Smooth muscle cell (in vitro differentiated cells): ENCODE data around the gene ZMIZ2. TPM values are rescaled to one million over a fixed set of nuclear protein-coding genes. Genes with fewer than 3 reads are reported as not detected.

Experiments used
- DNase-seq: peaks from one replicate; lab custom pipeline; 2025; ENCODE audit not compliant: unreplicated experiment; lab: John Stamatoyannopoulos, UW
- H2AFZ ChIP-seq: fragments of 200-600 bp; sonication (generic); 2 replicates; pipeline ENCODE4 v1.6.0; 2016; ENCODE audit warnings: antibody characterized with exemption, low read depth, mild to moderate bottlenecking
- H3F3A ChIP-seq: fragments of 200-600 bp; sonication (generic); 2 replicates; pipeline ENCODE4 v1.6.0; 2017; ENCODE audit warnings: antibody characterized with exemption, low read depth
- H3K27ac ChIP-seq: fragments of 200-600 bp; sonication (generic); 2 replicates; pipeline ENCODE4 v1.5.1; 2016; ENCODE audit warnings: low read depth, mild to moderate bottlenecking
- H3K27me3 ChIP-seq: fragments of 200-600 bp; sonication (generic); 2 replicates; pipeline ENCODE4 v1.6.1; 2016; ENCODE audit warnings: low read depth, mild to moderate bottlenecking
- H3K36me3 ChIP-seq: fragments of 200-600 bp; sonication (generic); 2 replicates; pipeline ENCODE4 v1.5.1; 2016; ENCODE audit warnings: low read depth
- H3K4me1 ChIP-seq: fragments of 200-600 bp; sonication (generic); 2 replicates; pipeline ENCODE4 v1.5.1; 2016; ENCODE audit warnings: low read depth
- H3K4me2 ChIP-seq: fragments of 200-600 bp; sonication (generic); 2 replicates; pipeline ENCODE4 v1.6.0; 2016; ENCODE audit warnings: mild to moderate bottlenecking
- H3K4me3 ChIP-seq: fragments of 200-600 bp; sonication (generic); 2 replicates; pipeline ENCODE4 v1.5.1; 2016; ENCODE audit warnings: mild to moderate bottlenecking
- H3K79me2 ChIP-seq: fragments of 200-600 bp; sonication (generic); 2 replicates; pipeline ENCODE4 v1.6.0; 2016; ENCODE audit warnings: low read depth, mild to moderate bottlenecking
- H3K9ac ChIP-seq: fragments of 200-600 bp; sonication (generic); 2 replicates; pipeline ENCODE4 v1.6.0; 2016; ENCODE audit warnings: low read depth
- H3K9me3 ChIP-seq: fragments of 200-600 bp; sonication (generic); replicated peaks from 2 replicates; pipeline ENCODE4 v1.5.1; 2016; ENCODE audit warnings: low read depth
- H4K20me1 ChIP-seq: fragments of 200-600 bp; sonication (generic); 2 replicates; pipeline ENCODE4 v1.6.0; 2016; ENCODE audit warnings: low read depth
- CTCF ChIP-seq: fragments of 200-600 bp; sonication (generic); IDR thresholded peaks from 2 replicates; pipeline ENCODE4 v1.5.1; 2017; ENCODE audit warnings: borderline replicate concordance, mild to moderate bottlenecking, antibody characterized with exemption; ENCODE audit not compliant: insufficient read depth, poor library complexity, severe bottlenecking
- WGBS: methylation state at CpG from one replicate; pipeline ENCODE4 v1.1.7; 2016; ENCODE audit warnings: low lambda C conversion rate; 5-methylcytosine and 5-hydroxymethylcytosine counted together
- polyA plus RNA-seq: library from polyadenylated mRNA; unstranded; fragments of >200 nt; fragmentation: Nextera tagmentation; extraction: Ambion mirVana; gene quantifications from 2 replicates; pipeline ENCODE4 v1.2.1, GENCODE V29; 2016
- total RNA-seq: library from RNA; depleted of rRNA; stranded (reverse); fragments of >200 nt; gene quantifications from 2 replicates; pipeline ENCODE4 v1.2.3, GENCODE V29; 2014

Gene ZMIZ2
- total and polyA plus RNA-seq, 2 experiments from 2014 or later, result 8.8 to 17.2 TPM

- Histone ChIP-seq H3F3A (no peaks in the 10 kb centered on the region), H3K79me2 (no peaks in the 10 kb centered on the region), H3K4me2 (no peak overlapping the region), H2AFZ (no peak overlapping the region), H3K4me1 (no peaks in the 10 kb centered on the region), H3K9me3 (no peaks in the 10 kb centered on the region), H3K27ac (no peak overlapping the region), H3K27me3 (no peaks in the 10 kb centered on the region), H3K4me3 (no peak overlapping the region), H3K9ac (no peak overlapping the region), H3K36me3 (peaks cover 5% of the 10 kb centered on the region), H4K20me1 (no peaks in the 10 kb centered on the region)
- WGBS, result 96% methylated on average over 1 of the region's 1 CpG
- DNase-seq, result no peak
- TF ChIP-seq CTCF, result no peak
Observed at GRCh38 chr7:44703921-44704320, 44.7 kb upstream of the ZMIZ2 start.

GRCh38 chr7:44705434-44705833 is 43.2 kb upstream of the ZMIZ2 start:
- H3K27ac ChIP-seq, result no peak overlapping the region
- no peaks in the 10 kb centered on the region for H3K79me2 ChIP-seq
- no peaks in the 10 kb centered on the region for H3K36me3 ChIP-seq
- no peak for DNase-seq
- H3K4me2 ChIP-seq, result no peak overlapping the region
- no peak overlapping the region for H3K9ac ChIP-seq
- no peak for TF ChIP-seq CTCF
- no peaks in the 10 kb centered on the region for H4K20me1 ChIP-seq
- H3K4me1 ChIP-seq, result no peaks in the 10 kb centered on the region
- WGBS, result 93% methylated on average over 3 of the region's 3 CpGs
- H3K4me3 ChIP-seq, result no peak overlapping the region
- H3F3A ChIP-seq, result no peaks in the 10 kb centered on the region
- no peaks in the 10 kb centered on the region for H3K27me3 ChIP-seq
- no peaks in the 10 kb centered on the region for H3K9me3 ChIP-seq
- no peak overlapping the region for H2AFZ ChIP-seq

GRCh38 chr7:44706788-44707557 is 41.7 kb upstream of the ZMIZ2 start:
- no peaks in the 10 kb centered on the region for H3K9me3 ChIP-seq
- whole genome bisulfite sequencing, result 96% methylated on average over 20 of the region's 20 CpGs
- no peak for DNase-seq
- no peak overlapping the region for H3K4me2 ChIP-seq
- H3K4me3 ChIP-seq, result no peak overlapping the region
- no peaks in the 10 kb centered on the region for H3K36me3 ChIP-seq
- TF ChIP-seq CTCF, result no peak
- no peak overlapping the region for H3K27ac ChIP-seq
- H3K4me1 ChIP-seq, result no peaks in the 10 kb centered on the region
- no peaks in the 10 kb centered on the region for H3K79me2 ChIP-seq
- no peak overlapping the region for H2AFZ ChIP-seq
- H3F3A ChIP-seq, result no peaks in the 10 kb centered on the region
- H3K27me3 ChIP-seq, result no peaks in the 10 kb centered on the region
- H4K20me1 ChIP-seq, result no peaks in the 10 kb centered on the region
- H3K9ac ChIP-seq, result no peak overlapping the region
